GM08714 (cell line): Measurements from ENCODE around the gene PSMB5.

ENCODE experiments used
- H3K4me3 ChIP-seq: fragments of 200-500 bp; sonication (Bioruptor generic); 2 replicates; pipeline ENCODE4 v1.5.1; 2014; ENCODE audit warnings: mild to moderate bottlenecking, low read length, inconsistent platforms
- ZNF274 ChIP-seq: IDR thresholded peaks from 2 replicates; pipeline ENCODE4 v1.6.1; 2012; ENCODE audit warnings: mild to moderate bottlenecking, low read depth, low read length

PSMB5 gene

GRCh38 chr14:23067847-23068788 lies 33.4 kb upstream of the PSMB5 start:
- no peak overlapping the region for H3K4me3 ChIP-seq
- no peak for TF ChIP-seq ZNF274

- no peak for TF ChIP-seq ZNF274
Measured at GRCh38 chr14:23066855-23067744, 32.4 kb upstream of the PSMB5 start.

GRCh38 chr14:23066368-23066767 lies 31.7 kb upstream of the PSMB5 start:
- H3K4me3 ChIP-seq: no peak overlapping the region
- TF ChIP-seq ZNF274: no peak

More at GRCh38 chr14:23066855-23067744, 32.4 kb upstream of the PSMB5 start:
- H3K4me3 ChIP-seq: no peak overlapping the region

GRCh38 chr14:23063601-23064000 lies 28.9 kb upstream of the PSMB5 start:
- TF ChIP-seq ZNF274: no peak
- H3K4me3 ChIP-seq: no peak overlapping the region

GRCh38 chr14:23062002-23062401 lies 27.3 kb upstream of the PSMB5 start:
- no peak for TF ChIP-seq ZNF274
- H3K4me3 ChIP-seq: no peak overlapping the region

GRCh38 chr14:23060536-23061260 lies 26.0 kb upstream of the PSMB5 start:
- no peak for TF ChIP-seq ZNF274
- no peak overlapping the region for H3K4me3 ChIP-seq

- no peak for TF ChIP-seq ZNF274
- H3K4me3 ChIP-seq: no peak overlapping the region
Measured at GRCh38 chr14:23058654-23059504, 24.2 kb upstream of the PSMB5 start.

DNA sequence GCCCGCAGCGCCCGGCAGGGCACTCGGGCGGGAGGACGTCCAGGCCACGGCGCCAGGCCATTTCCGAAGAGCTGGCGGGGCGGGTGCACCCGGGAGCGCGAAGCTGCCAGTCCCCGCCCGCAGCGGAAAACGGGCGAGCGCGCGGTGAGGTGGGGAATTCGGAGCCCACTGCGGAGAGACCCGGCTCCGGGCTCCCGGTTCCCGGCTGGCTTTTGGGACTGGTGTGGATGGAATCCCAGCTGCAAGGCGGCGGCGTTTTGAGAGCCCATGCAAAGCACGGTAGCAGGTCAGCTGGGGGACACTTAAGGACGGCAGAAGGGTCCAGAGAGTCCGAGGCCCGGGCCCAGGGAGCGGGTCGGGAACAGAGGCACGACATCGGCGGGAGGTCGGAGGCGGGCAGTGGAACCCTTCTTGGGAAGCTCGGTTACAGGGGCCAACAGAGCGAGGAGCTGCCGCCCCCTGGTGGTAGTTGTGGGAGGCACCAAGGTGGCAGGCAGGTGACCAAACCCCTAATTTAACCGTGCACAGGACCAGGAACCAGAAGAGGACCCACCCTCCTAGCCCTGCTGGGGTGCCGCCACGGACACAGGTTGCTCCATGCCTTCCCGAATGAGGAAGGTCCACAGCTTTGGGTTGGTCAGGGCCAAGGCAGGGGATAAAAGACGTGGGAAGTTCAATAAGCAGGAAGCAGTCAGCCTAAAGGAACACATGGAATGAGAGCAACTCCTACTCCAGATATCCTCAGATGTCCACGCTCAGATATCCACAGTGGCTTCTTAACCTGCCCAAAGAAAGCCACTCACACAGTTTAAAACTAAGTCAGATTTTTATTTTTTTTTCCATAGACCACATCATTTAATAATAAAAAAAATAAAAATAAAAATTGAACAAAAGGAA lies 23.3 kb upstream of the PSMB5 start:
- peak overlapping the region; percentile 65 for H3K4me3 ChIP-seq
- no peak for TF ChIP-seq ZNF274

- no peak for TF ChIP-seq ZNF274
Measured at GRCh38 chr14:23056956-23057756, 22.5 kb upstream of the PSMB5 start, which contains the start of gene CDH24. CDH24 (minus strand) TSS chr14:23057520; CDS start chr14:23055733, 1,787 bp downstream.

DNA sequence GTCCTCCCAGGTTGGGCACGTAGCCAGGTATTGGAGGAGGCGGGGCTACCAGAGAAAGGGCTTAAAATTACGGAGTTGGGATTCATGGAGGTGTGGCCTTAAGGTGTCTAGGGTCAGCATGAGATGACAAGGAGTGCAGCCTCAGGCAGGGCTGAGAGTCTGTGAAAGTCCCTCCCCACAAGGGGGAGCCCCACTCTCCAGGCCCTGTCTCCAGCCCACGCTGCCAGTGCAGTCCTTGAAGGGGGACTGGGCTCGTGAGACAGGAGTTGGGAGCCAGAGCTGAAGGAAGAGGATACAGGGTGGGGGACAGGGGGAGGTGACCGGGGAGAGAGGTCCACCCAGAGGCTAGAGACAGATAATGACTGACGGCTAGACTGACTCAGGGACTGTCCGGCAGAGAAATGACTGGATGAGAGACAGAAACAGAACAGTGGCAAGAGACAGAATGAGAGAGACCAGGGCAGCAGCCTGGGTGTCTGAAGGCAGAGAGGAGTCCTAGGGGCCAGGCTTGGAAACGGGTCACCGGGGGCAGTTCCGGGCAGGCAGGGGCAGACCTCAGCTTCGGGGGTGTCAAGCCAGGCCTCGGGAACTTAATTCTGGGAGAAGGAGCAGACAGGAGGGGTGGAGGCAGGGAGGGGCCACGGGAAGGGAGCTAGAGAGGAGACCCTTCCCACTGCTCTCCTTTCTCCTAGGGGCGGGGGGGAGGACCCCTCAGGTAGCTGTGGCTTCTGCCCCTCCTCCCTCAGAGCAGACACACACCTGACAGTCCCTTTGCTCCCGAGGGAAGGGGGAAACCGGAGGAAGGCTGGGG lies 21.6 kb upstream of the PSMB5 start:
- no peak overlapping the region; the same call in 1 of the 2 replicates for H3K4me3 ChIP-seq
- TF ChIP-seq ZNF274: no peak

More at GRCh38 chr14:23056956-23057756, 22.5 kb upstream of the PSMB5 start, which contains the start of gene CDH24:
- H3K4me3 ChIP-seq: peak within 1 kb of the TSS; percentile 65
